Activated CD4-positive, alpha-beta T cell treated with anti-CD3 and anti-CD28 coated beads, Interleukin-2, amount 50 U/mL, for 16 hours (primary cell): Measurements from ENCODE around the gene TIMM10B.

ENCODE experiments used
- DNase-seq: peaks from one replicate; pipeline ENCODE4 v3.0.0-alpha.2; 2020

Gene TIMM10B

GRCh38 chr11:6473451-6474412, 7.6 kb upstream of the TIMM10B start, which contains the start of gene TRIM3:
TSS of gene TRIM3 (minus strand) at chr11:6473941. CDS start at chr11:6465695, 8,246 bp downstream.
- DNase-seq = peak; percentile 60

GRCh38 chr11:6474413-6474792, 6.9 kb upstream of the TIMM10B start:
- DNase-seq = no peak

- no peak for DNase-seq
Measured at GRCh38 chr11:6474806-6475500, 6.3 kb upstream of the TIMM10B start.

- no peak for DNase-seq
Measured at GRCh38 chr11:6475936-6476335, 5.4 kb upstream of the TIMM10B start.

- no peak for DNase-seq
Measured at GRCh38 chr11:6476571-6476970, 4.7 kb upstream of the TIMM10B start.

- DNase-seq = no peak
Measured at GRCh38 chr11:6480299-6480914, 894 bp upstream of the TIMM10B start.

GRCh38 chr11:6481924-6482275, 599 bp downstream of the TIMM10B start:
- DNase-seq = no peak

GRCh38 chr11:6482441-6482840, 1.1 kb downstream of the TIMM10B start:
- DNase-seq = no peak

- DNase-seq = no peak
Measured at GRCh38 chr11:6483015-6483414, 1.7 kb downstream of the TIMM10B start.

GRCh38 chr11:6485661-6486060, 4.4 kb downstream of the TIMM10B start:
- no peak for DNase-seq

- DNase-seq = no peak
Measured at GRCh38 chr11:6486256-6486655, 5.0 kb downstream of the TIMM10B start.

GRCh38 chr11:6486938-6487337, 5.6 kb downstream of the TIMM10B start:
- no peak for DNase-seq

GRCh38 chr11:6488342-6488741, 7.0 kb downstream of the TIMM10B start:
- no peak for DNase-seq

- no peak for DNase-seq
Measured at GRCh38 chr11:6488821-6489220, 7.5 kb downstream of the TIMM10B start.

- DNase-seq = no peak
Measured at GRCh38 chr11:6489306-6489705, 8.0 kb downstream of the TIMM10B start.

GRCh38 chr11:6497069-6497839, 16.0 kb downstream of the TIMM10B start, which contains the start of gene DNHD1:
TSS of gene DNHD1 (plus strand) at chr11:6497280. CDS start at chr11:6498216, 936 bp downstream.
- DNase-seq = no peak

- no peak for DNase-seq
Measured at GRCh38 chr11:6498121-6498520, 16.8 kb downstream of the TIMM10B start.

- DNase-seq = no peak
Measured at GRCh38 chr11:6498544-6498943, 17.2 kb downstream of the TIMM10B start.

GRCh38 chr11:6502382-6502781, 21.1 kb downstream of the TIMM10B start:
- DNase-seq = no peak

GRCh38 chr11:6504166-6504565, 22.9 kb downstream of the TIMM10B start:
- DNase-seq = no peak

GRCh38 chr11:6505577-6506240, 24.4 kb downstream of the TIMM10B start:
- peak; percentile 18 for DNase-seq

- no peak for DNase-seq
Measured at GRCh38 chr11:6516865-6517264, 35.6 kb downstream of the TIMM10B start.
